Neural crest cell (in vitro differentiated cells): ENCODE measurements around the gene RGS16. TPM values are rescaled to one million over a fixed set of nuclear protein-coding genes. Genes with fewer than 3 reads are reported as not detected.

Source experiments
- DNase-seq: peaks from one replicate; pipeline ENCODE4 v3.0.0; 2021; ENCODE audit warnings: low read depth, mixed read lengths, low spot score
- H3K27ac Mint-ChIP-seq: one replicate; pipeline ENCODE4 v1.8.0; 2021; ENCODE audit warnings: mild to moderate bottlenecking, mixed read lengths; ENCODE audit not compliant: unreplicated experiment
- H3K27me3 Mint-ChIP-seq: 2 replicates; pipeline ENCODE4 v1.8.0; 2021; ENCODE audit warnings: low read depth, mild to moderate bottlenecking, mixed read lengths
- H3K36me3 Mint-ChIP-seq: 2 replicates; pipeline ENCODE4 v1.8.0; 2021; ENCODE audit warnings: low read depth, mild to moderate bottlenecking, mixed read lengths
- H3K4me1 Mint-ChIP-seq: 2 replicates; pipeline ENCODE4 v1.8.0; 2021; ENCODE audit warnings: mixed read lengths
- H3K4me3 Mint-ChIP-seq: one replicate; pipeline ENCODE4 v1.8.0; 2021; ENCODE audit warnings: mild to moderate bottlenecking, mixed read lengths
- H3K9me3 Mint-ChIP-seq: 2 replicates; pipeline ENCODE4 v1.8.0; 2021; ENCODE audit warnings: mixed read lengths
- CTCF ChIP-seq: fragments of 200-600 bp; sonication (generic); conservative IDR thresholded peaks from 2 replicates; pipeline ENCODE4 v1.5.0; 2021; ENCODE audit warnings: antibody characterized with exemption, mild to moderate bottlenecking
- total RNA-seq: library from RNA; stranded (reverse); gene quantifications from 2 replicates; pipeline ENCODE4 v1.2.1, GENCODE V29; 2021

Gene RGS16
- total RNA-seq, 1 donor from 2014 or later = 6.4 TPM

DNA sequence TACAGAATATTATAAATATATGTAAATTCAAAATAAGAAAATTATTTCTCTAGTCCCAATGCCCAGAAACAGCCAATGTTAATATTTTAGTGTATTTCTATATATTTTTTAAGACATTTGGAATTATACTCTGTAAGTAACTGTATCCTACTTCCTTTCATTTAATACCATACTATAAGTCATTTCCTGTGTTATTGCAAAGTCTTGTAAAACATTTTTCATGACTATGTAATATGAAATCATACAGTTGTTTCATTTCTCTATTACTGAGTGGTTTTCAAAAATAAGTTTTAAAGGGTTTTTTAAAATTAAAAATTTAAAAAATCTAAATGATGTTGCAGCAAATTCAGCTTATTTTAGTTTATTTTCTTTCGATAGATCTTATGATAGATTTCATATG lies 17.1 kb downstream of the RGS16 start:
- Mint-ChIP-seq H3K9me3 (peaks cover 4% of the 10 kb centered on the region), H3K36me3 (peaks cover 13% of the 10 kb centered on the region), H3K4me1 (peaks cover 20% of the 10 kb centered on the region), H3K27ac (no peak overlapping the region), H3K4me3 (no peak overlapping the region), H3K27me3 (no peaks in the 10 kb centered on the region)
- no peak for TF ChIP-seq CTCF
- no peak for DNase-seq

DNA sequence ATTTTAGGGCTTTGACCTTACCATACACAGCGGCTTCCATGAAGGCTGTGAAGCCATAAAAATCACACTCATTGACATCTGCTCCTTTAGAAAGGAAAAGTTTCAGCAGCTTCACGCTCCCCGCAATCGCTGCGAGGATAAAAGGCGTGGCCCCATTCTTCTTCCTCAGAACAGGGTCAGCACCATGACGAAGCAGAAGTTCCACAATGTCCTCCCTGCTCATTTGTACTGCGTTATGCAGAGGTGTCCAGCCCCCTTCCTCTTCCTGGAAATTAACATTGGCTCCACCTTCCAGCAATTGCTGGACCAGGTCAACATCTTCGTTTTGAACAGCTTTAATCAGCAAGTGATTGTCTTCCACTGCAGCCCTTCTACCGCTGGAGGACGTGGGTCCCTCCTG lies 17.8 kb downstream of the RGS16 start:
- Mint-ChIP-seq H3K27ac (no peak overlapping the region), H3K4me1 (peaks cover 20% of the 10 kb centered on the region), H3K9me3 (peaks cover 4% of the 10 kb centered on the region), H3K36me3 (peaks cover 14% of the 10 kb centered on the region), H3K4me3 (no peak overlapping the region), H3K27me3 (no peaks in the 10 kb centered on the region)
- no peak for DNase-seq
- no peak for TF ChIP-seq CTCF

DNA sequence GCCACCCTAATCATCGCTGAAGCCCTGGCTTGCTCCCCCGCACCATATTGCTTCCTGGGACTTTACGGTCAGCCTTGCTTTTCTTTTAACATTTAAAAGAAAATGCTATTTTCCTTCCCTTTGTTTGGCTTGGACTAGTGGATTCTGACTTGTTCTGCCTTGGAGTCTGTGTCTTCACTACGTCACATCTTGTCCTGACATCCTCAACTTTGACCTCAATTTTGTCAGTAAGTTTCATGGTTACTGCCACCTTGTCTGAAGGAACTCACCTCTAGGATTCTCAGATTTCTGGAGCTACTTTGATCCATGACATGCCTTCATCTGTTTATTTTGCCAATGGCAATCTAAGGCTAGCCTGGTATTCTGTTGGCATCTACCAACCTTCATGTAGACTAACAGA lies 19.4 kb downstream of the RGS16 start:
- peaks cover 17% of the 10 kb centered on the region for H3K4me1 Mint-ChIP-seq
- no peak overlapping the region for H3K27ac Mint-ChIP-seq
- no peaks in the 10 kb centered on the region for H3K27me3 Mint-ChIP-seq
- peaks cover 22% of the 10 kb centered on the region for H3K36me3 Mint-ChIP-seq
- no peak for DNase-seq
- H3K9me3 Mint-ChIP-seq = peaks cover 4% of the 10 kb centered on the region
- no peak overlapping the region for H3K4me3 Mint-ChIP-seq
- no peak for TF ChIP-seq CTCF

- H3K9me3 Mint-ChIP-seq = no peaks in the 10 kb centered on the region
- H3K4me1 Mint-ChIP-seq = no peaks in the 10 kb centered on the region
Measured at GRCh38 chr1:182580736-182581135, 23.5 kb downstream of the RGS16 start.

GRCh38 chr1:182575540-182576149 lies 28.5 kb downstream of the RGS16 start:
- H3K27ac Mint-ChIP-seq = no peak overlapping the region
- no peak overlapping the region for H3K4me3 Mint-ChIP-seq
- TF ChIP-seq CTCF = no peak
- H3K27me3 Mint-ChIP-seq = no peaks in the 10 kb centered on the region
- H3K4me1 Mint-ChIP-seq = no peaks in the 10 kb centered on the region
- H3K36me3 Mint-ChIP-seq = peaks cover 9% of the 10 kb centered on the region
- no peak for DNase-seq
- no peaks in the 10 kb centered on the region for H3K9me3 Mint-ChIP-seq

More at GRCh38 chr1:182580736-182581135, 23.5 kb downstream of the RGS16 start:
- no peak for TF ChIP-seq CTCF
- Mint-ChIP-seq H3K27ac (no peak overlapping the region), H3K36me3 (peaks cover 22% of the 10 kb centered on the region), H3K4me3 (no peak overlapping the region), H3K27me3 (no peaks in the 10 kb centered on the region)
- no peak for DNase-seq

- no peak overlapping the region for H3K27ac Mint-ChIP-seq
- no peak overlapping the region for H3K4me3 Mint-ChIP-seq
- TF ChIP-seq CTCF = no peak
- H3K9me3 Mint-ChIP-seq = no peaks in the 10 kb centered on the region
- peaks cover under 1% of the 10 kb centered on the region for H3K36me3 Mint-ChIP-seq
- DNase-seq = no peak
- no peaks in the 10 kb centered on the region for H3K4me1 Mint-ChIP-seq
- no peaks in the 10 kb centered on the region for H3K27me3 Mint-ChIP-seq
Measured at GRCh38 chr1:182574156-182574555, 30.0 kb downstream of the RGS16 start.
